ENCODE results near the gene EFCC1. TPM values are rescaled to one million over a fixed set of nuclear protein-coding genes. Genes with fewer than 3 reads are reported as not detected.

Gene EFCC1
- total RNA-seq, 2 experiments from 2014 or later = 0.16 to 0.38 TPM

DNA sequence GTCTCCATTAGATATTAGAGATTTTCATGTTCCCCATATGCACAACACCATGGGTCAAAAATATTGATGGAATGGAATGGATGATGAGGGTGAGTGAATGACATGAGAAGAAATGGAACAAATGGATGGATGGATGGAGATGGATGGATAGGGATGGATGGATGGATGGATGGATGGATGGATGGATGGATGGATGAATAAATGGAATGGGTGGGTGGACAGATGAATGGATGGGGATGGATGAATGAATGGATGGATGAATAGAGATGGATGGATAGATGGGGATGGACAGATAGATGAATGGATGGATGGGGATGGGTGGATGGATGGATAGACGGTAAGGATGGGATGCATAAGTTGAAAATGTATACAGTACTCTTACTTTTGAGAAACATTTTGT lies 25.8 kb upstream of the EFCC1 start:
- TF ChIP-seq, protein P1, sequence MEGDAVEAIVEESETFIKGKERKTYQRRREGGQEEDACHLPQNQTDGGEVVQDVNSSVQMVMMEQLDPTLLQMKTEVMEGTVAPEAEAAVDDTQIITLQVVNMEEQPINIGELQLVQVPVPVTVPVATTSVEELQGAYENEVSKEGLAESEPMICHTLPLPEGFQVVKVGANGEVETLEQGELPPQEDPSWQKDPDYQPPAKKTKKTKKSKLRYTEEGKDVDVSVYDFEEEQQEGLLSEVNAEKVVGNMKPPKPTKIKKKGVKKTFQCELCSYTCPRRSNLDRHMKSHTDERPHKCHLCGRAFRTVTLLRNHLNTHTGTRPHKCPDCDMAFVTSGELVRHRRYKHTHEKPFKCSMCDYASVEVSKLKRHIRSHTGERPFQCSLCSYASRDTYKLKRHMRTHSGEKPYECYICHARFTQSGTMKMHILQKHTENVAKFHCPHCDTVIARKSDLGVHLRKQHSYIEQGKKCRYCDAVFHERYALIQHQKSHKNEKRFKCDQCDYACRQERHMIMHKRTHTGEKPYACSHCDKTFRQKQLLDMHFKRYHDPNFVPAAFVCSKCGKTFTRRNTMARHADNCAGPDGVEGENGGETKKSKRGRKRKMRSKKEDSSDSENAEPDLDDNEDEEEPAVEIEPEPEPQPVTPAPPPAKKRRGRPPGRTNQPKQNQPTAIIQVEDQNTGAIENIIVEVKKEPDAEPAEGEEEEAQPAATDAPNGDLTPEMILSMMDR (IDR thresholded peaks at IDR 0.05) = no peak
- H3K4me3 Mint-ChIP-seq = no peak overlapping the region
- ATAC-seq (no peak), DNase-seq (no peak)
- POLR2A ChIA-PET = no interaction called here
- intact Hi-C loops (cut with micrococcal nuclease) = no loop called here
- H3K9me3 Mint-ChIP-seq = no peaks in the 10 kb centered on the region
- no peak overlapping the region for H3K27ac Mint-ChIP-seq
- peaks cover 3% of the 10 kb centered on the region for H3K4me1 Mint-ChIP-seq (ENCODE audit: low read depth)
- H3K27me3 Mint-ChIP-seq = no peaks in the 10 kb centered on the region
- no peaks in the 10 kb centered on the region for H3K36me3 Mint-ChIP-seq (ENCODE audit: low read depth)
- CTCF ChIA-PET = interaction anchor here (1.1 kb wide), 1 partner anchor 357 kb away, joined by 3 read pairs; no protein-coding TSS in a partner anchor

GRCh38 chr3:128983293-128984069 lies 17.6 kb upstream of the EFCC1 start:
- no peaks in the 10 kb centered on the region for H3K9me3 Mint-ChIP-seq
- TF ChIP-seq, protein P1 (IDR thresholded peaks at IDR 0.05) = no peak
- ATAC-seq (no peak), DNase-seq (no peak)
- no peaks in the 10 kb centered on the region for H3K36me3 Mint-ChIP-seq (ENCODE audit: low read depth)
- CTCF ChIA-PET = interaction anchor here (1.0 to 1.3 kb wide), 2 partner anchors 11 to 13 kb away, joined by 3 to 5 read pairs; partner anchors contain the start of gene CFAP92
- POLR2A ChIA-PET = no interaction called here
- intact Hi-C loops (cut with micrococcal nuclease) = no loop called here
- no peaks in the 10 kb centered on the region for H3K4me1 Mint-ChIP-seq (ENCODE audit: low read depth)
- H3K4me3 Mint-ChIP-seq = no peak overlapping the region
- H3K27ac Mint-ChIP-seq = no peak overlapping the region
- no peaks in the 10 kb centered on the region for H3K27me3 Mint-ChIP-seq

DNA sequence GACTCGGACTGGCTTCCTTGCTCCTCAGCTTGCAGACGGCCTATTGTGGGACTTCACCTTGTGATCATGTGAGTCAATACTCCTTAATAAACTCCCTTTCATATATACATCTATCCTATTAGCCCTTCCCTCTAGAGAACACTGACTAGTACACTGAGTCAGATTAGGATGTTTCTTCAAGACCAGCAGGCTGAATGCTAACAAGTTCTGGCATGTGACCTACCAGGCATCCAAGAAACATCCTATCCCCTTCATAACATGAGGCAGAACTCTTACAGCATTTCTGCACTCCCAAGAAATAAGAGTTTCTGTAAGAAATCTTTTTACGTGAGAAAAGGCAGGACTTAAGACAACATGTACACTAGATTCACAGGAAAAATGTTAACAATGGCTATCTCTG lies 16.5 kb upstream of the EFCC1 start:
- CTCF ChIA-PET = interaction anchor here (1.0 kb wide), 1 partner anchor 14 kb away, joined by 5 read pairs; no protein-coding TSS in a partner anchor
- H3K27me3 Mint-ChIP-seq = no peaks in the 10 kb centered on the region
- intact Hi-C loops (cut with micrococcal nuclease) = no loop called here

GRCh38 chr3:128987302-128988100 lies 13.6 kb upstream of the EFCC1 start:
- CTCF ChIA-PET = interaction anchor here (1.6 to 4.3 kb wide), 2 partner anchors 17 to 29 kb away, joined by 4 to 28 read pairs; no protein-coding TSS in a partner anchor
- no peak overlapping the region for H3K27ac Mint-ChIP-seq
- H3K4me1 Mint-ChIP-seq (ENCODE audit: low read depth) = no peaks in the 10 kb centered on the region
- no peak overlapping the region for H3K4me3 Mint-ChIP-seq
- intact Hi-C loops (cut with micrococcal nuclease) = no loop called here
- H3K27me3 Mint-ChIP-seq = no peaks in the 10 kb centered on the region
- H3K9me3 Mint-ChIP-seq = no peaks in the 10 kb centered on the region
- POLR2A ChIA-PET = no interaction called here
- H3K36me3 Mint-ChIP-seq (ENCODE audit: low read depth) = no peaks in the 10 kb centered on the region
- TF ChIP-seq, protein P1 (IDR thresholded peaks at IDR 0.05) = no peak
- DNase-seq (no peak), ATAC-seq (no peak)

More for the DNA sequence above, 16.5 kb upstream of the EFCC1 start:
- no peak for ATAC-seq
- Mint-ChIP-seq H3K36me3 (ENCODE audit: low read depth) (no peaks in the 10 kb centered on the region), H3K27ac (no peak overlapping the region), H3K4me1 (ENCODE audit: low read depth) (no peaks in the 10 kb centered on the region), H3K9me3 (no peaks in the 10 kb centered on the region), H3K4me3 (no peak overlapping the region)
- no peak for DNase-seq
- POLR2A ChIA-PET = no interaction called here
- TF ChIP-seq, protein P1 (IDR thresholded peaks at IDR 0.05) = no peak

Measured in activated CD8-positive, alpha-beta T cell treated with anti-CD3 and anti-CD28 coated beads for 36 hours (primary cell).